K562 (cell line): ENCODE results near the gene MSH2. TPM values are rescaled to one million over a fixed set of nuclear protein-coding genes. Genes with fewer than 3 reads are reported as not detected.
"Not testable (repeated sequence)": the region's sequence is repeated elsewhere in the genome, so short reads cannot be mapped to it uniquely, and the experiment has no call there.

Experiments used
- ATAC-seq: fragments of 200-7000 bp; cut with Tn5 transposase; 3 replicates; pipeline ENCODE4 v1.9.1; 2020; ENCODE audit warnings: moderate library complexity
- BruUV-seq: library from RNA; stranded (reverse); fragments of 400-500 nt; replicated peaks from 2 replicates; lab custom pipeline; 2021; lab: Mats Ljungman, UMichigan
- CTCF ChIA-PET: fragments of 300-600 bp; formaldehyde crosslinking; extraction: SDS; loops from one replicate; lab custom pipeline; 2021; ENCODE audit warnings: low intra/inter-chr PET ratio; lab: Yijun Ruan, JAX
- POLR2A ChIA-PET: fragments of 300-600, 350-650 bp; sonication (Branson Sonifier 250); formaldehyde crosslinking; extraction: SDS; loops from one replicate; lab custom pipeline; 2021; ENCODE audit warnings: antibody characterized with exemption, inconsistent platforms; lab: Yijun Ruan, JAX
- DNase-seq, 4 experiments: peaks; one replicate each; pipeline versions ENCODE4 v3.0.0 to v3.0.0-alpha.2; 2011 to 2018; ENCODE audit warnings: low spot score in 3 of 4, mixed read lengths in 3 of 4; ENCODE audit errors: extremely low read depth in 1 of 4
- FAIRE-seq: peaks from 2 replicates; lab custom pipeline; 2011; peaks lifted over from hg19 to GRCh38; lab: Jason Lieb, UNC
- H2AFZ ChIP-seq: 2 replicates; pipeline ENCODE4 v1.6.0; 2011; ENCODE audit warnings: low read depth, low read length, control low read depth, inconsistent platforms
- H3K27ac ChIP-seq: fragments of 200-600 bp; 3 replicates; pipeline ENCODE4 v1.8.0; 2011; ENCODE audit warnings: low read depth, mild to moderate bottlenecking, control low read depth, inconsistent platforms, low read length, moderate library complexity, mixed read lengths; ENCODE audit errors: extremely low read depth
- H3K27me3 ChIP-seq, 2 experiments: fragments of 300-600 bp in 1 of 2; 2 replicates in 1 of 2; 3 replicates in 1 of 2; pipeline versions ENCODE4 v1.6.0 to v1.8.0; 2011; ENCODE audit warnings: inconsistent platforms in 2 of 2, low read length in 2 of 2, mild to moderate bottlenecking in 1 of 2, mixed read lengths in 1 of 2, moderate library complexity in 1 of 2; ENCODE audit not compliant: control insufficient read depth in 2 of 2, insufficient read depth in 2 of 2
- H3K36me3 ChIP-seq: fragments of 300-600 bp; 3 replicates; pipeline ENCODE4 v1.8.0; 2011; ENCODE audit warnings: mild to moderate bottlenecking, low read length, inconsistent platforms; ENCODE audit not compliant: control insufficient read depth, insufficient read depth
- H3K4me1 ChIP-seq, 2 experiments: fragments of 200-600 bp in 1 of 2; replicated peaks in 1 of 2; 2 replicates in 1 of 2; 3 replicates in 1 of 2; pipeline versions ENCODE4 v1.5.1 to v1.8.0; 2011; ENCODE audit warnings: inconsistent platforms in 2 of 2, low read length in 2 of 2, mild to moderate bottlenecking in 1 of 2, mixed read lengths in 1 of 2, moderate library complexity in 1 of 2; ENCODE audit not compliant: control insufficient read depth in 2 of 2, insufficient read depth in 2 of 2
- H3K4me2 ChIP-seq: 2 replicates; pipeline ENCODE4 v1.6.1; 2011; ENCODE audit warnings: low read length, control low read depth, inconsistent platforms, mixed read lengths; ENCODE audit not compliant: insufficient read depth
- H3K4me3 ChIP-seq: fragments of 200-600 bp; sonication (generic), shearing (Covaris generic); 2 replicates; pipeline ENCODE4 v1.5.1; 2016; ENCODE audit warnings: control low read depth, inconsistent platforms
- H3K79me2 ChIP-seq: fragments of 200-600 bp; 3 replicates; pipeline ENCODE4 v1.8.0; 2011; ENCODE audit warnings: low read length, inconsistent platforms; ENCODE audit not compliant: control insufficient read depth, insufficient read depth
- H3K9ac ChIP-seq, 2 experiments: 2 replicates each; pipeline versions ENCODE4 v1.6.0 to v1.6.1; 2011; ENCODE audit warnings: low read depth in 2 of 2, low read length in 2 of 2, control low read depth in 1 of 2, inconsistent platforms in 1 of 2, mild to moderate bottlenecking in 1 of 2, mixed read lengths in 1 of 2; ENCODE audit not compliant: insufficient read depth in 1 of 2
- H3K9me1 ChIP-seq: one replicate; pipeline ENCODE4 v1.6.0; 2011; ENCODE audit warnings: inconsistent platforms, mild to moderate bottlenecking, low read length, moderate library complexity; ENCODE audit not compliant: control insufficient read depth, insufficient read depth
- H3K9me3 ChIP-seq: replicated peaks from 2 replicates; pipeline ENCODE4 v1.5.1; 2011; ENCODE audit warnings: low read depth, low read length, inconsistent platforms; ENCODE audit not compliant: control insufficient read depth, insufficient read depth
- H4K20me1 ChIP-seq: replicated peaks from 2 replicates; pipeline ENCODE4 v1.6.1; 2011; ENCODE audit warnings: low read length, inconsistent platforms, mixed read lengths; ENCODE audit not compliant: control insufficient read depth, insufficient read depth
- AFF4 ChIP-seq: sonication (generic); formaldehyde crosslinking; IDR thresholded peaks from 2 replicates; pipeline ENCODE4 v1.8.0; 2023; ENCODE audit warnings: mild to moderate bottlenecking, missing genetic modification reagents
- BCL6 ChIP-seq: fragments of 250-450 bp; sonication (Bioruptor Pico); IDR thresholded peaks from 2 replicates; pipeline ENCODE4 v1.4.0; 2020
- CTBP1 ChIP-seq: fragments of 450-650 bp; IDR thresholded peaks from 2 replicates; pipeline ENCODE4 v1.6.1; 2016; ENCODE audit warnings: borderline replicate concordance
- SAP30 ChIP-seq: fragments of 200-600 bp; sonication (generic); IDR thresholded peaks from 2 replicates; pipeline ENCODE4 v1.6.1; 2012; ENCODE audit warnings: borderline replicate concordance, low read depth, mild to moderate bottlenecking, moderate library complexity, low read length, control low read depth, inconsistent platforms; ENCODE audit not compliant: insufficient read depth, poor library complexity, severe bottlenecking
- SOX6 ChIP-seq: fragments of 450-650 bp; IDR thresholded peaks from 2 replicates; pipeline ENCODE4 v1.6.1; 2014; ENCODE audit warnings: mild to moderate bottlenecking
- SPI1 ChIP-seq: IDR thresholded peaks from 2 replicates; pipeline ENCODE4 v1.6.1; 2011; ENCODE audit warnings: low read depth, low read length, control low read depth, borderline replicate concordance
- SREBF2 ChIP-seq: sonication (generic); formaldehyde crosslinking; IDR thresholded peaks from 2 replicates; pipeline ENCODE4 v1.4.0; 2020; ENCODE audit warnings: mild to moderate bottlenecking, missing genetic modification reagents
- WGBS: fragments of 100-300 bp; shearing (Covaris generic); methylation state at CpG from one replicate; pipeline ENCODE4 v1.1.6; 2016; ENCODE audit warnings: low coverage, mixed read lengths; ENCODE audit not compliant: insufficient coverage; ENCODE audit errors: missing lambda C conversion rate; 5-methylcytosine and 5-hydroxymethylcytosine counted together
- in situ Hi-C: fragments of 300-500 bp; cut with MboI; formaldehyde crosslinking; loops from 4 replicates; pipeline ENCODE4 v1.15.0; 2018; ENCODE audit warnings: inconsistent platforms, mixed read lengths
- intact Hi-C: fragments of 100-400 bp; cut with micrococcal nuclease; formaldehyde crosslinking; loops from 2 replicates; pipeline ENCODE4 v1.14.2; 2022
- polyA plus RNA-seq, 8 experiments: library from polyadenylated mRNA; depleted of rRNA in 4 of 8; stranded (reverse) in 5 of 8; unstranded in 3 of 8; fragments of >200 nt; fragmentation: Nextera tagmentation in 2 of 8; fragmentation: Illumina TruSeq in 1 of 8; extraction: Ambion mirVana in 2 of 8; extraction: Trizol in 1 of 8; gene quantifications; 2 replicates each; pipeline versions ENCODE4 v1.2.1 to v1.2.3, GENCODE V29; 2011 to 2014; ENCODE audit warnings: inconsistent platforms in 1 of 8, missing spikeins in 1 of 8
- total RNA-seq, 7 experiments: library from RNA; depleted of rRNA in 6 of 7; stranded (reverse); fragments of >200 nt in 6 of 7; fragmentation: Illumina TruSeq in 2 of 7; extraction: Trizol in 2 of 7; gene quantifications; 2 replicates each; pipeline versions ENCODE4 v1.2.1 to v1.2.3, GENCODE V29; 2011 to 2021; ENCODE audit warnings: low replicate concordance in 1 of 7

The MSH2 gene
- total and polyA plus RNA-seq, 9 of the 15 experiments (the other 6 are each of a cell fraction or from before 2014, with no cell fraction given) = 51.8 to 139 (median 113) TPM

- TF ChIP-seq SPI1 (peak; percentile 92), SOX6 (peak; percentile 45; the same call in 1 of the 2 replicates)
- H3K9me3 ChIP-seq, ATAC-seq, H3K4me2 ChIP-seq, H3K9ac ChIP-seq, H2AFZ ChIP-seq, H3K9me1 ChIP-seq, BruUV-seq, POLR2A ChIA-PET, intact Hi-C loops, H3K79me2 ChIP-seq, H4K20me1 ChIP-seq, FAIRE-seq, H3K4me3 ChIP-seq, DNase-seq, CTCF ChIA-PET, in situ Hi-C loops, H3K36me3 ChIP-seq, H3K27ac ChIP-seq, H3K4me1 ChIP-seq: not testable (repeated sequence)
- H3K27me3 ChIP-seq = peaks cover 6 to 25% of the 10 kb centered on the region in 2 experiments; a peak in 3 of 5 replicates
- 0% methylated on average over 2 of the region's 2 CpGs for WGBS
Observed at GRCh38 chr2:47502498-47502897, 99.5 kb downstream of the MSH2 start.

GRCh38 chr2:47503481-47504070, 100.6 kb downstream of the MSH2 start:
- Histone ChIP-seq H3K36me3 (no peaks in the 10 kb centered on the region), H3K27me3 (peaks cover 10 to 28% of the 10 kb centered on the region in 2 experiments; a peak in 4 of 5 replicates), H3K4me1 (no peaks in the 10 kb centered on the region; a peak in 2 of 5 replicates), H3K79me2 (no peaks in the 10 kb centered on the region), H3K9me3 (peaks cover 9% of the 10 kb centered on the region; the same call in 1 of the 2 replicates), H4K20me1 (no peaks in the 10 kb centered on the region), H3K9me1 (no peaks in the 10 kb centered on the region), H3K4me3 (no peak overlapping the region), H3K9ac (no peak overlapping the region), H2AFZ (no peak overlapping the region), H3K4me2 (no peak overlapping the region), H3K27ac (no peak overlapping the region)
- DNase-seq = no peak
- intact Hi-C loops (no loop called here), in situ Hi-C loops (no loop called here)
- BruUV-seq = no TSS peak
- ATAC-seq = no peak
- FAIRE-seq = no peak
- WGBS = 0% methylated on average over 6 of the region's 8 CpGs
- ChIA-PET CTCF (no interaction called here), POLR2A (no interaction called here)
- TF ChIP-seq AFF4 (CRISPR knock-in tag) (no peak), SAP30 (no peak), BCL6 (CRISPR knock-in tag) (no peak), CTBP1 (no peak), SREBF2 (no peak)
